Activated T-cell treated with anti-CD3 and anti-CD28 coated beads, Interleukin-2, amount 50 U/mL, for 4 hours (primary cell): ENCODE data around the gene GAD2. TPM values are rescaled to one million over a fixed set of nuclear protein-coding genes. Genes with fewer than 3 reads are reported as not detected.
"Not testable (repeated sequence)": the region's sequence is repeated elsewhere in the genome, so short reads cannot be mapped to it uniquely, and the experiment has no call there.

Experiments used
- ATAC-seq, 2 donors: fragments of 200-7000 bp; cut with Tn5 transposase; one replicate each; pipeline ENCODE4 v1.10.0; 2021
- DNase-seq: peaks from one replicate; pipeline ENCODE4 v3.0.0-alpha.2; 2020
- H3K27me3 Mint-ChIP-seq: one replicate; pipeline ENCODE4 v1.8.0; 2021; ENCODE audit warnings: low read depth, mixed read lengths
- H3K36me3 Mint-ChIP-seq: one replicate; pipeline ENCODE4 v1.8.0; 2022; ENCODE audit warnings: mixed read lengths; ENCODE audit not compliant: insufficient read depth
- H3K4me1 Mint-ChIP-seq: one replicate; pipeline ENCODE4 v1.8.0; 2021; ENCODE audit warnings: low read depth, mixed read lengths
- H3K4me3 Mint-ChIP-seq: one replicate; pipeline ENCODE4 v1.8.0; 2021; ENCODE audit warnings: mild to moderate bottlenecking, moderate library complexity, mixed read lengths
- H3K9me3 Mint-ChIP-seq: one replicate; pipeline ENCODE4 v1.8.0; 2021; ENCODE audit warnings: mixed read lengths
- total RNA-seq, 3 donors: library from RNA; stranded (reverse); gene quantifications; one replicate each; pipeline ENCODE4 v1.2.1, GENCODE V29; 2021

Gene GAD2
- total RNA-seq, 3 donors from 2014 or later, result not detected

- no peak for ATAC-seq
- Mint-ChIP-seq H3K4me3 (no peak overlapping the region), H3K27me3 (peaks cover 13% of the 10 kb centered on the region), H3K9me3 (no peaks in the 10 kb centered on the region), H3K4me1 (no peaks in the 10 kb centered on the region), H3K36me3 (no peaks in the 10 kb centered on the region)
- DNase-seq, result no peak
Observed at GRCh38 chr10:26314265-26315013, 97.9 kb downstream of the GAD2 start.

- Mint-ChIP-seq H3K9me3 (no peaks in the 10 kb centered on the region), H3K4me3 (no peak overlapping the region), H3K27me3 (peaks cover 6% of the 10 kb centered on the region), H3K36me3 (no peaks in the 10 kb centered on the region), H3K4me1 (no peaks in the 10 kb centered on the region)
- ATAC-seq (no peak), DNase-seq (no peak)
Observed at GRCh38 chr10:26318672-26319071, 102.1 kb downstream of the GAD2 start.

DNA sequence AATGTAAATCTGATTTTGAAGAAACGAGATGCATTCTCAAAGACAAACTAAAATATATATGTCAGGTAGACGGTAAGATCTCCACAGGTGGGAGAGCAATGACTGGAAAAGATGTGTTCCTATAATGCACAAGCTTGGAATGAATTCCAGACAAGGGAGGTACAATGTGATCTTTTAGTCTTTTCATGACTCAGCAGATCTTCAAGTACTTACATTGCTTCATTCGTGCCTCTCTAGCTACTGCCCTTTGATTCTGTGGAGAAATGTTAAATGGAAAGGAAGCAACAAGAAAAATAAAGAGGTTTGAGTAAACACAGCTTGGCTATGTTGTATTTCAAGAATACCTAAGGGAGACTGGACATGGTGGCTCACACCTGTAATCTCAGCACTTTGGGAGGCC lies 106.6 kb downstream of the GAD2 start:
- DNase-seq, result no peak
- peaks cover 3% of the 10 kb centered on the region for H3K27me3 Mint-ChIP-seq
- H3K9me3 Mint-ChIP-seq, result no peaks in the 10 kb centered on the region
- no peaks in the 10 kb centered on the region for H3K36me3 Mint-ChIP-seq
- no peak for ATAC-seq
- H3K4me3 Mint-ChIP-seq, result no peak overlapping the region
- H3K4me1 Mint-ChIP-seq, result no peaks in the 10 kb centered on the region

DNA sequence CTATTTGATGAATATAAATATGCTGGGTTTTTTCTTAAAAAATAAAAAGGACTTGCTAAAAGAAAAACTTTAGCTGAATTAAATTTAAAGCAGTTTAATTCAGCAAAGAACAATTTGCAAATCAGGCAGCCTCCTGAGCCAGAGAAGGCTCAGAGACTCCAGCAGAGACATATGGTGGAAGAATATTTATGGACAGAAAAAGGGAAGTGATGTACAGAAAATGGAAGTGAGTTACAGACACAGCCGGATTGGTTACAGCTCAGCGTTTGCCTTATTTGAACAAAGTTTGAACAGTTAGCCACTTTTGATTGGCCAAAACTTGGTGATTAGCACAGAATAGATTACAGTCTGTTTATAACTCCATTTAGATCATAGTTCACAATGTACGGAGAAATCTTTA lies 110.3 kb downstream of the GAD2 start:
- H3K36me3 Mint-ChIP-seq, result no peaks in the 10 kb centered on the region

GRCh38 chr10:26327811-26328210 lies 111.2 kb downstream of the GAD2 start:
- H3K27me3 Mint-ChIP-seq, result no peaks in the 10 kb centered on the region
- H3K4me1 Mint-ChIP-seq, result no peaks in the 10 kb centered on the region
- H3K4me3 Mint-ChIP-seq, result no peak overlapping the region
- no peaks in the 10 kb centered on the region for H3K9me3 Mint-ChIP-seq
- no peaks in the 10 kb centered on the region for H3K36me3 Mint-ChIP-seq
- ATAC-seq (no peak), DNase-seq (no peak)

More for the DNA sequence above, 110.3 kb downstream of the GAD2 start:
- DNase-seq (no peak), ATAC-seq (no peak)
- no peaks in the 10 kb centered on the region for H3K9me3 Mint-ChIP-seq
- no peaks in the 10 kb centered on the region for H3K4me1 Mint-ChIP-seq
- no peak overlapping the region for H3K4me3 Mint-ChIP-seq
- peaks cover 2% of the 10 kb centered on the region for H3K27me3 Mint-ChIP-seq

DNA sequence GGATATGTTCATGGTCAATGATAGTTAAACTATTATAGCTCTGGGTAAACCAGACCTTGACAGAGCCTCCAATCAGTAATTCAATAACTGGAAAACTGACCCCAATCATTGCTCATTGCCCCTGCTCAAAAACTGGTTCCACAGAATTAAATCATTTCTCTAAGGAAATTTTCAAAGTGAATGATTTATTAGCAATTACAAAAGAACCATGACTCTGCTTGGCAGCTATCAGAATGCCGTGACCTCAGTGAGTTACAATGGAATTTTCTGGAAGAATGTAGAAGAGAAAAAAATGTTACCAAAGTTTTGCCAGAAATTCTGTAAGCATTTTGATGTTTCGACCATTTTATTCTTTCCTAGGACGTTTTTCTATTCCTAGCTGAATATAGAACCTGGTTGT lies 114.8 kb downstream of the GAD2 start:
- no peaks in the 10 kb centered on the region for H3K36me3 Mint-ChIP-seq
- no peak overlapping the region for H3K4me3 Mint-ChIP-seq
- no peak for DNase-seq
- ATAC-seq, result no peak
- H3K4me1 Mint-ChIP-seq, result peaks cover 4% of the 10 kb centered on the region
- H3K9me3 Mint-ChIP-seq, result peaks cover 7% of the 10 kb centered on the region
- H3K27me3 Mint-ChIP-seq, result no peaks in the 10 kb centered on the region

- Mint-ChIP-seq H3K36me3 (no peaks in the 10 kb centered on the region), H3K27me3 (no peaks in the 10 kb centered on the region), H3K4me1 (peaks cover 7% of the 10 kb centered on the region), H3K4me3 (no peak overlapping the region), H3K9me3 (peaks cover 7% of the 10 kb centered on the region)
- DNase-seq, result no peak
- no peak for ATAC-seq
Observed at GRCh38 chr10:26334232-26334931, 117.8 kb downstream of the GAD2 start.

GRCh38 chr10:26334932-26335573 lies 118.5 kb downstream of the GAD2 start:
- Mint-ChIP-seq H3K4me3 (peak overlapping the region; percentile 80), H3K9me3 (peaks cover 7% of the 10 kb centered on the region), H3K4me1 (peaks cover 7% of the 10 kb centered on the region), H3K27me3 (no peaks in the 10 kb centered on the region), H3K36me3 (no peaks in the 10 kb centered on the region)
- peak; percentile 54 for DNase-seq
- peak; percentile 80 to 86 for ATAC-seq

DNA sequence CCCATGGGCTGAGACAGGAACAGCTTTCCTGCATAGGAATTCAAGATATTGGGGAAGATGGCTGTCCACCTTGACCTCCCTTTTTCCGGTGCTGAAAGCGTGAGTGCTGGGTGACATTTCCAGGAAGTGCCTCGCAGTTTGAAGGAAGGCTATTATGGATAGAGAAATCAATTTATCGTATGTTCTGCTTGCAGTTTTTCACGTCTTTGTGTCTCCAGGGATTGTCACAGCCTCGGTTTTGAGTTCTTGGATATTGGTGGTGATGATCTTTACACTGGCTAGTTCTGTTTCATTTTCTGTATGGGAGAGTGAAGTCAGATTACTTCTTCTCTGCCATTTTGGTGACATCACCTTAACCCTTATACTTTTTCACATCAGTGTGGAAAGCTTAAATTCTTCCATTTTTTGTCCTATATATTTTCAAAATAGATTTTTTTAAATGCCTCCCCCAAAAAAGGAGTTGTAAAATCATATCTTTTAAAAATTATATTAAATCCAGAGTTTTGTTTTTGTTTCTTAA lies 119.1 kb downstream of the GAD2 start:
- H3K9me3 Mint-ChIP-seq, result peaks cover 7% of the 10 kb centered on the region
- H3K27me3 Mint-ChIP-seq, result no peaks in the 10 kb centered on the region
- DNase-seq (no peak), ATAC-seq (peak; percentile 48 to 51)
- peaks cover 7% of the 10 kb centered on the region for H3K4me1 Mint-ChIP-seq
- H3K4me3 Mint-ChIP-seq, result peak overlapping the region; percentile 80
- no peaks in the 10 kb centered on the region for H3K36me3 Mint-ChIP-seq

- DNase-seq, result no peak
- no peaks in the 10 kb centered on the region for H3K27me3 Mint-ChIP-seq
- peaks cover 7% of the 10 kb centered on the region for H3K9me3 Mint-ChIP-seq
- H3K4me1 Mint-ChIP-seq, result peaks cover 7% of the 10 kb centered on the region
- no peaks in the 10 kb centered on the region for H3K36me3 Mint-ChIP-seq
- no peak for ATAC-seq
- H3K4me3 Mint-ChIP-seq, result peak overlapping the region; percentile 9
Observed at GRCh38 chr10:26336979-26337378, 120.4 kb downstream of the GAD2 start.

- H3K36me3 Mint-ChIP-seq, result no peaks in the 10 kb centered on the region
- H3K4me3 Mint-ChIP-seq, result no peak overlapping the region
- no peaks in the 10 kb centered on the region for H3K9me3 Mint-ChIP-seq
Observed at GRCh38 chr10:26341701-26342100, 125.1 kb downstream of the GAD2 start.

GRCh38 chr10:26348821-26349417 lies 132.3 kb downstream of the GAD2 start:
- DNase-seq, H3K36me3 Mint-ChIP-seq, H3K4me1 Mint-ChIP-seq, H3K27me3 Mint-ChIP-seq, H3K9me3 Mint-ChIP-seq, H3K4me3 Mint-ChIP-seq, ATAC-seq: not testable (repeated sequence)

More at GRCh38 chr10:26341701-26342100, 125.1 kb downstream of the GAD2 start:
- no peaks in the 10 kb centered on the region for H3K27me3 Mint-ChIP-seq
- H3K4me1 Mint-ChIP-seq, result peaks cover 3% of the 10 kb centered on the region
- DNase-seq, result no peak
- no peak for ATAC-seq
